D341Med (cell line): ENCODE measurements around the gene KRT85.

ENCODE experiments used
- DNase-seq: peaks from one replicate; pipeline ENCODE4 v3.0.0; 2012; ENCODE audit warnings: low spot score

KRT85 gene

DNA sequence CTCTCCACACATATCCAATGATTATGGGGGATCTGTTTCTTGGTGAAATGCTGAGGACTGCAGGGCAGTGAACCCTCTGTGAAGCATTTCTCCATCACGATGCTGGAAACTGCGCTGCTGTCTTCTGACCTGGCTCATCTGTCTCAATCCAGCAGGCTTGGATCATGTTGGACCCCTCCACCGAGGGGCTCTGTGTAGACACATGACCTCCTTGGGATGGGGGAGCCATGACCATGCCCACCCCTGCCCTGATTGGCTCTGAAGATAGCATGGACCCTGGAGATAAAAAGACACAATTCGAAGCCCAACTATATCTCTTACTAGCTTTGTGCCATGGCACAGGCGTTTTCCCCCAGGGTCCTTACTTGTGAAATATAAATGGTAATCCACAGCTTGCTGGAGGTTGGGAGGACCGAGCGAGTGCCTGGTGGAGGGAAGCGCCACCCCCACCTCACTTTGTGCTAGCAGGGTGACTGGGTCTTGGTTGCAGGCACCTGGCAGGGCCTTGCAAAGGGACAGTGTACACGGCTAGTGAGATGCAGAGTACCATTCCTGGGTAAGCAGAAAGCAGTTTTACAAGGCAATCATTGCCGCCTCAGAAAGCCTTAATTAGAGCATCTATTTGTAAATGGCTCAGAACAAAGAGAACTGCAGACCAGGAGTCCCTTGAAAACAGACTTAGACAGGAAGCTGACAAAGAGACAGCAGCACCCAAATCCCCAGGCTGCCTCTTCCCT is 43.7 kb downstream of the KRT85 start:
- no peak for DNase-seq

DNA sequence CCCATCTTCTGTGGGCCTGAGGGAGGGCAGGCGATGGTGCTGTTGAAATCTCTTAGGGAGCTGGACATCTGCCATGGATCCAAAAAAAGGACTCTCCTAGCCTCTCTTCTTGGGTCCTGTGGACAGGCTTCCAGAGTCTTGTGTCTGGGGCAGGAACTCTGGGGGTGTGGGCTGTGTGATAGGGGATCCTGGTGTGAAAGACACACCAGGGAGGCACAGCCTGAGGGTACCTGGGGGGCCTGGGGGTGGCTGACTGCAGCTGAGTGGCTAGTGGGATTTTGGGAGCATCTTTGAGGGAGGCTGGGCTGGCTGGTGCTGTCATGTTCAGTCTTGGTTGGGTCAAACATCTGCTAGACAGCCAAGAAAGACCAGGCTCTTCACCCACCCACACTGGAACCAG is 44.3 kb downstream of the KRT85 start:
- DNase-seq, result no peak

DNA sequence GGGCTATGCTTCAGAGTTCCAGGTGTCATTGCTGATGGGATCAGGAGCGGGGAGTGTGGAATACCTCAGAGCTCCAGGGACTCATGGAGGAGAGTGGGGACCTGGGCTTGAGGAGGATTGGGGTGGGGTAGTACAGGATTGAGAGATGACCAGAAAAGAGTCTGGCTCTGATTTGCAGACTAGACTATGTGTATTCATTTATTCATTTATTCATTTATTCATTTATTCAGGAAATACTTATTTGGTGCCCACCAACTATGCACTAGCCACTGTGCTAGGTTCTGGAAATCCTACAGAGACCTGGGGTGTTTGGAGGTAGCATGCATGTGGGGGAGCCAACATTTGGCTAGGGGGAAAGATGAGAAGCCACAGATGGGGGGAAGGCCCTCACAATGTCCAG is 45.2 kb downstream of the KRT85 start:
- DNase-seq, result no peak

GRCh38 chr12:52321418-52321817 is 45.9 kb downstream of the KRT85 start:
- no peak for DNase-seq

- no peak for DNase-seq
These were observed 46.4 kb downstream of the KRT85 start, which contains the start of gene KRT83 for GRCh38 chr12:52320784-52321400. Gene KRT83, minus strand, starts transcription at chr12:52321398. Its CDS starts 63 bp downstream, at chr12:52321335.

GRCh38 chr12:52319097-52319496 is 48.2 kb downstream of the KRT85 start:
- no peak for DNase-seq

DNA sequence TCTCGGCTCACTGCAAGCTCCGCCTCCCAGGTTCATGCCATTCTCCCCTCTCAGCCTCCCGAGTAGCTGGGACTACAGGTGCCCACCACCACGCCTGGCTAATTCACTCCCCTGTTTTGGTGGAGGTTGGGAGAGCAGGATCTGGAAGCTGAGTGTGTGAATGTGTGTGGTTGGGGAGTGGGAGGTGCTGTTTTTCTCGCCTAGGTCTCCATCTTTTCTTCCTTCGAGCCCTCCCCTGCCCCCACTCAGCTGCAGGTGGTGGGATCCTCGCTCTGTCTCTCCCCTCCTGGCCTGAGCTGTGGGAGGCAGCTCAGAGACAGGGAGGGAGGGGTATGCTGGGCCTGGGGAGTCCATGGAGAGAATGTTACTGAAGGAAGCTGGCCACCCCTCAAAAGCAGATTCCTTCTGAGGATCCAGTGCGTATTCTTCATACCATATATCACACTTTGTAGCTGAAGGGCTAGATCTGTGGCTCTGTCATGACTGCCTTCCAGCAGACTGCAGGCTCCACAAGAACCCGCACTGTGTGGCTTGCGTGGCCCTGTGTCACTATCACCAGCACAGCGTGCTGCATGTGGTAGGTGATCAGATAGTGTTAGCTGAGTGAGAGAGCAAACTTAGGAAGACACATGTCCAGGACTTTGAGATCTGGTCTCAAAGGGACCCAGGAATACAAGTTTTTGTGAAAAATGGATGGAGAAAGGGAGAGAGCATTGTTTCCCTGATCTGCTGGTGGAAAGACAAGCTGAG is 48.9 kb downstream of the KRT85 start:
- no peak for DNase-seq

GRCh38 chr12:52317468-52318052 is 49.7 kb downstream of the KRT85 start:
- DNase-seq, result no peak

- no peak for DNase-seq
These were observed 50.6 kb downstream of the KRT85 start for GRCh38 chr12:52316701-52317100.

DNA sequence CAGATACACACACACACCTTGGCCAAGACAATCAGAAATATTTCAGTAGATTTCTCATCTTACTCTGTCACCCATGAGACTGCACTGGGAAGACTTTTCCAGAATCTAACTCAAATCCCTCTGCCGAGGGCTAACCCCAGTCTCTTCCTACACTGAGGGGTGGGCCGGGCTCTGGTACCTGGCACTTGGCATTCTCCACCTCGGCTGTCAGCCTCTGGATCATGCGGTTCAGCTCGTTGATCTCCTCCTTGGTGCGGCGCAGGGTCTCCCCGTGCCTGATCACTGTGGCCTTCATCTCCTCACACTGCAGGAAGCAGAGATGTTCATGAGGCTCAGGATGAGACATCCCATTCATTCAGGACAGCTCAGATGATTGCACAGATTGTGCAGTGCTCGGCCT is 51.0 kb downstream of the KRT85 start:
- no peak for DNase-seq

DNA sequence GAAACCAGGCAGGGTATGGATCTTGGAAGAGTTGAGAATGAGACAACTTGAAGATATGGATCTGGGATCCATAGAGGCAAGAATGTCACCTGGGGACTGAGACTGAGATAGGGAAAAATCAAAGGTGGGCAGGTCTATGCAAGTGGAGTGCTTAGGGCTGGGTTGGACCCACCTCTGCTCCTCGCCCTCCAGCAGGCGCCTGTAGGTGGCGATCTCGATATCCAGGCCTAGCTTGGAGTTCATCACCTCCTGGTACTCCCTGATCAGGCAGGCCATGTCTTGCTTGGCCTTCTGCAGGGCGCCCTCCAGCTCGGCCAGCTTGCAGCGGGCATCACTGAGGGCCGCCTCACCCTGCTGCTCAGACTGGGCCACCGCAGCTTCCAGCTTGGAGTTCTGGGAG is 51.6 kb downstream of the KRT85 start:
- peak; percentile 58 for DNase-seq

- no peak for DNase-seq
These were observed 52.8 kb downstream of the KRT85 start for GRCh38 chr12:52314511-52314910.

DNA sequence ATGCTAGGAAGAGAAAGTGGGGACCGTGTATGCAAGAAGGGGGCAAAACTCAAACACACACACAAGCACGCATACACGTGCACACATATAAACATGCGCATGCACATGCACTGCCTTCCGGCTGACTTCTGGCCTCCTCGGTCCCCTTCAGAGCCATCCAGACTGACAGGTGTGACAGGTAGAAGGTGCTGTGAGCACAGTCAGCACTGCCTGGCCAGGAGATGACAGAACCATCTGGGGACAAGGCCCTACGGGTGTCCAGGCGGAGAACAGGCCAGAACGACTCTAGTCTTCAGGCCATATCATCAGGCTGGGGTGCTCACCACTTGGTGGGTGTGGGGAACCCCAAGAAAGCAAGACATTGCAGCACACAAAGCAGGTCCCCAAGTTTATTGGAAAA is 53.4 kb downstream of the KRT85 start:
- DNase-seq, result no peak

- no peak for DNase-seq
These were observed 53.8 kb downstream of the KRT85 start for GRCh38 chr12:52313461-52313860.

DNA sequence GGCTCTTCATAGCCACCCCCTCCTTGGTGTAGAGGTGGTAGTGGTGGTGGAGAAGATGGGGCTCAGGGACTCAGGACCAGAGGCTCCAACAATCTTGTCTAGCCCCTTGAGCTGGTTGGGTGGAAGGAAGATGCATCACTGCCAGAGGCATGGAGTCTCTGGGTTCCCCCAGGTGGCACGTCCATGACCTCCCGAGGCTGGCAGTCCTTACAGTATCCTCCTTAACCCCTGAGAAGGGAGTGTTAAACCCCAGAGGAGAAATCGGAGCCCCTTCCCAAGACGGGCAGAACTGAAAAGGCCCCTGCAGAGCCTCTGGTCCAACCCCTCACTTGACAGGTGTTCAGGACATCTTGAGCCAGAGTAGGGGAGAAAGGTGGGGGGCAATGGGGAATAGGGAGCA is 55.2 kb downstream of the KRT85 start:
- DNase-seq, result no peak

GRCh38 chr12:52311285-52311648 is 56.0 kb downstream of the KRT85 start:
- no peak for DNase-seq

DNA sequence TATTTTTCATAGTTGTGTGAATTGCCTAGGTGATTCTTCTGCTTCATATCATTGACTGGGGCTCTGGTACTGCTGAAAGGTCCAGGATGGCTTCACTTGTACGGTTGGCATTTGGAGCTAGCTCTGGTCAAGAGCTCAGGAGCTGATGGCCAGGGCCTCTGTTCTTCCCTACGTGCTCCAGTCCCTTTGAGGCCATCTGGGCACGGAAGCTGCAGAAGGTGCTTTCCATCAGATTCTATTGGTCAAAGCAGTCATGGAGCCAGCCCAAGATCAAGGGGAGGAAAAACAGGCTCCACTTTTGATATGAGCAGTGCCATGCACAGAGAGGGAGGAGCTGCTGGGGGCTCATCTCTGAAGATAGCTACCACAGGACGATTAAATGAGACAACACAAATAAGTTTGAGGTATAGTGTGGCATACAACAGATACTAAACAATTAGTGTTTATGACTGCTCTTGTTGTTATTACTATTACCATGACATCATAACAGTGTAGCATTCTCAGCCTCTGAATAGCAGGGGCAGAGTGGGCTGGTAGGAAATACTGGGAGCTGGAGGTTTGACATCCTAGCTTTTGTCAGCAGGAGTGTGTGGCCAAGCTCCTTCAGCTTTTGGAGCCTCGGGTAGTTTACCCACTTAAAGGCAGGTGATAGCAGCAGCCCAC is 56.5 kb downstream of the KRT85 start:
- no peak for DNase-seq
